Measurements from ENCODE around the gene FMNL2. TPM values are rescaled to one million over a fixed set of nuclear protein-coding genes. Genes with fewer than 3 reads are reported as not detected.

Gene FMNL2
- total RNA-seq, 1 donor from 2014 or later = 108 TPM

DNA sequence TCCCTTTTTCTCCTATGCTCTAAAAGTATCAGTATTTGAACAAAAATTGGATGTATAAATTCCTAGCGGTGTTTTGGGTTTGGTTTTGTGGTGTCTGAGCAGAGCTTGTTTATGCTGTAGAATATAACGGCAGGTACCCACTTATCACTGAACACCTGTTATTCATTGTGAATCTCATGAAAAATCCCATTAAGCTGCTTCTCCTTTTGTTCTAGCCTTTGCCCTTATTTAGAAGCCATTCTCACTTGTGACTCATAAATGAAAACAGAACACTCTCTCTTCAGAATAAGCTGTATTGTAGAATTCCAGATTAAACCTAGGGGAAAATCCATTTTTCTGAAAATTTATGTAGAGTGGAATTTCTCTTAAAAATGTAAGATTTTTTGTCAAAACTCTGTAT, 278.3 kb downstream of the FMNL2 start:
- no peaks in the 10 kb centered on the region for H3K27me3 Mint-ChIP-seq
- H3K27ac Mint-ChIP-seq = peak overlapping the region; percentile 24
- DNase-seq (ENCODE audit: low spot score, unreplicated experiment) = no peak
- no peaks in the 10 kb centered on the region for H3K4me1 Mint-ChIP-seq (ENCODE audit: low read depth)
- no peaks in the 10 kb centered on the region for H3K9me3 Mint-ChIP-seq (ENCODE audit: low read depth)
- TF ChIP-seq CTCF (IDR thresholded peaks at IDR 0.05; ENCODE audit: unreplicated experiment) = no peak
- peaks cover 33% of the 10 kb centered on the region for H3K36me3 Mint-ChIP-seq (ENCODE audit: insufficient read depth)
- H3K4me3 Mint-ChIP-seq (ENCODE audit: low read depth) = no peak overlapping the region

DNA sequence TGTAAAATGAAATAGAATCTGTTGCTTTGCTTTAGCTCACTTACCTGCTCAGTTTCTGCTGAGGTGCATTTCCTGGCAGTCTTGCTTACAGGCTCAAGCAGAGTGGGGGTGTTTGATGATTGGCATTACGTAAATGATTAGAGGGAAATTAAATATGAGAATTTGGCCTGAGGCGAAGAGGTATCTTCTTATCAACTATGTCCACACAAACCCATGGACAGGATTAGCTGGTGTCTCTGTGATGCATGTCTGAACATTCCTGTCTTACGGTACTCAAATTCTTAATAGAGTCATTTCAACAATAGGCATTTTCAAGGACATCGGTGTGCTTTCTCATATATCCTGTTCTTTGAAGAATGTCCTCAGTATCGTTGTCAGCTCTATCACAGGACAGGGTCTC, 280.2 kb downstream of the FMNL2 start:
- H3K27ac Mint-ChIP-seq = no peak overlapping the region

DNA sequence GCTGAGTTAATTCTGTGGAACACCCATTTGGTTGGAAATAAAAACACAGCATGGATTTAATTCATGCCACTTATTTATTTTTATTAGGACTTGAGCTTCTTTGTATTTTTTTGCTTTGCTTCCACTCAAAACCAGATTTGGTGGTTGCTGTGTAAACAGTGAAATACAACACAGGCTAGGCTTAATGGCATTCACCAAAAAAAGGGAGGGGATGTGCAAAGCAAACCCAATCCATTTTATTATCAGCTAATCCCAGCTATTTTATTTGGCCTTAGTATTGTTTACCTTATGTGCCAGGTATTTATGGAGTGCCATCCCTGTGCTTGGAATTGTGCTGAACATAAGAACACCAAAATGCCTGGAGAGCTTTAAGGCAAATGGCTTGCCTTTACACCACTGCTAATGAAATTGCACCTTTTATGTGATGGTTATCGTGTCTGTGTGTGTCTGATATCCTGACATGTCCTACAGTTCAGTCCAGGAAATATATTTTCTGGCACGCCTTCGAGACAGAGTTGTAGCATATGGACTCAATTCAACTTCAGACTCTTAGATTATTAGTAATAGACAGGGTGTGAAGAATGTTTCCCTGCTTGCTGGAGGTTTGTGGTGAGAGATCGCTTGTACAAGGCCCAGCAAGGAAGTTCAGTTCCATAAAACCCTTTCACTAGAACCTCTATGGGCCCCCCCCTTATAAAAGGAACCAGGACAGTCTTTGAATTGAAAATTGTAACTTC, 282.6 kb downstream of the FMNL2 start:
- Mint-ChIP-seq H3K36me3 (ENCODE audit: insufficient read depth) (peaks cover 49% of the 10 kb centered on the region), H3K27me3 (no peaks in the 10 kb centered on the region), H3K4me1 (ENCODE audit: low read depth) (no peaks in the 10 kb centered on the region), H3K4me3 (ENCODE audit: low read depth) (no peak overlapping the region), H3K27ac (no peak overlapping the region), H3K9me3 (ENCODE audit: low read depth) (no peaks in the 10 kb centered on the region)
- DNase-seq (ENCODE audit: low spot score, unreplicated experiment) = no peak
- no peak for TF ChIP-seq CTCF (IDR thresholded peaks at IDR 0.05; ENCODE audit: unreplicated experiment)

More for the DNA sequence above, 280.2 kb downstream of the FMNL2 start:
- Mint-ChIP-seq H3K4me3 (ENCODE audit: low read depth) (no peak overlapping the region), H3K27me3 (no peaks in the 10 kb centered on the region), H3K9me3 (ENCODE audit: low read depth) (no peaks in the 10 kb centered on the region), H3K4me1 (ENCODE audit: low read depth) (no peaks in the 10 kb centered on the region), H3K36me3 (ENCODE audit: insufficient read depth) (peaks cover 36% of the 10 kb centered on the region)
- no peak for DNase-seq (ENCODE audit: low spot score, unreplicated experiment)
- TF ChIP-seq CTCF (IDR thresholded peaks at IDR 0.05; ENCODE audit: unreplicated experiment) = no peak

DNA sequence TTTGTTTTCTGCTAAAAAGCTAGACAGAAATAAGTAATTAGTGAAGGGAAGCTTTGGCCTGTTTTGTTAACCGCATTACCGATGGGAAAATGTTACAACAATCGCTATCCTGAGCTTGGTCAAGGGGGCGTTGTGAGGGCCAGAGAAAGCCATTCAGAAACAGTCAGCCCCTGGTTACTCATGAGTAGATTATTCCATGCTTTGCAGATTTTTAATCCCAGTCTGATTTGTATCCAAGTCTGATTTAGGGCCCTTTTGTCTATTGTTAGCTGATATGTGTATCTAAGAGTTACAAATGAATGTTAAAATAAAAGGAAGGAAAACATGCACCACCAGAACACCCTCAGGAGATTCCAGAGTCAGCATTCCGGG, 283.2 kb downstream of the FMNL2 start:
- Mint-ChIP-seq H3K4me3 (ENCODE audit: low read depth) (no peak overlapping the region), H3K36me3 (ENCODE audit: insufficient read depth) (peaks cover 53% of the 10 kb centered on the region), H3K4me1 (ENCODE audit: low read depth) (peaks cover under 1% of the 10 kb centered on the region), H3K27ac (no peak overlapping the region), H3K27me3 (no peaks in the 10 kb centered on the region), H3K9me3 (ENCODE audit: low read depth) (no peaks in the 10 kb centered on the region)
- DNase-seq (ENCODE audit: low spot score, unreplicated experiment) = no peak
- TF ChIP-seq CTCF (IDR thresholded peaks at IDR 0.05; ENCODE audit: unreplicated experiment) = no peak

DNA sequence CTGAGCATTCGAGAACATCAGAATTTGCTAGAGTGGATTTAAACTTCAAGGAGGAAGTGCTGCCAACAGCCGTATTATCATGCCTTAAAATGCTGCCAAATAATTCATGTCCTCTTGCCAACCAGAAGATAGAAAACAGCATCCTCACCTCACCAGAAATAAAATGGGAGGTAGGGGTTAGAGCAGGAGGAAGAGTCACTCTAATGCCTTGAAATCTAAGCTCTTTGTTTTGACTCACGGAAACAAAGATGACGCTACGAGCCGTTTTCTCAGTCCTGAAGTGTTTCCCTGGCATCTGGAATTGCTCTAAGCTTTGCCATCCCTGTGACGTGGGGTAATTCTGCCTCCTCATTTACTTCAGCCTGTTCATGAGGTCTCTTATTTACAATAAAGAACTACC, 285.2 kb downstream of the FMNL2 start:
- Mint-ChIP-seq H3K9me3 (ENCODE audit: low read depth) (no peaks in the 10 kb centered on the region), H3K27me3 (no peaks in the 10 kb centered on the region), H3K36me3 (ENCODE audit: insufficient read depth) (peaks cover 47% of the 10 kb centered on the region), H3K27ac (peak overlapping the region; percentile 39), H3K4me3 (ENCODE audit: low read depth) (no peak overlapping the region), H3K4me1 (ENCODE audit: low read depth) (peaks cover 4% of the 10 kb centered on the region)
- no peak for TF ChIP-seq CTCF (IDR thresholded peaks at IDR 0.05; ENCODE audit: unreplicated experiment)
- no peak for DNase-seq (ENCODE audit: low spot score, unreplicated experiment)
